Endothelial cell of umbilical vein (primary cell): ENCODE measurements around the gene NCK2. TPM values are rescaled to one million over a fixed set of nuclear protein-coding genes. Genes with fewer than 3 reads are reported as not detected.
"Not testable (repeated sequence)": the region's sequence is repeated elsewhere in the genome, so short reads cannot be mapped to it uniquely, and the experiment has no call there.

Experiments
- BruUV-seq: library from RNA; stranded (reverse); fragments of 400-500 nt; replicated peaks from 2 replicates; lab custom pipeline; 2021; lab: Mats Ljungman, UMichigan
- CTCF ChIA-PET: fragments of 300-600, 350-600 bp; sonication (Branson Sonifier 250); formaldehyde crosslinking; loops from one replicate; lab custom pipeline; 2021; ENCODE audit warnings: antibody characterized with exemption, inconsistent platforms; lab: Charles Lee
- POLR2A ChIA-PET: fragments of 300-600, 350-600 bp; sonication (Branson Sonifier 250); formaldehyde crosslinking; loops from one replicate; lab custom pipeline; 2021; ENCODE audit warnings: antibody characterized with exemption, inconsistent platforms; lab: Charles Lee
- DNase-seq: peaks from one replicate; pipeline ENCODE4 v3.0.0-alpha.2; 2011; ENCODE audit warnings: low read depth, low spot score
- FAIRE-seq: peaks from 2 replicates; lab custom pipeline; 2011; peaks lifted over from hg19 to GRCh38; lab: Jason Lieb, UNC
- H2AFZ ChIP-seq: 2 replicates; pipeline ENCODE4 v1.6.0; 2012; ENCODE audit warnings: low read depth, low read length, control low read depth, inconsistent platforms
- H3K27ac ChIP-seq: 2 replicates; pipeline ENCODE4 v1.5.1; 2011; ENCODE audit warnings: low read depth, mild to moderate bottlenecking, control low read depth, low read length, moderate library complexity; ENCODE audit not compliant: insufficient read depth
- H3K27me3 ChIP-seq, 2 experiments: 2 replicates each; pipeline versions ENCODE4 v1.6.0 to v1.6.1; 2011; ENCODE audit warnings: low read length in 2 of 2, mixed read lengths in 1 of 2; ENCODE audit not compliant: control insufficient read depth in 2 of 2, insufficient read depth in 2 of 2
- H3K36me3 ChIP-seq, 2 experiments: 2 replicates in 1 of 2; 3 replicates in 1 of 2; pipeline ENCODE4 v1.5.1; 2011; ENCODE audit warnings: low read length in 2 of 2, mild to moderate bottlenecking in 1 of 2, moderate library complexity in 1 of 2; ENCODE audit not compliant: control insufficient read depth in 2 of 2, insufficient read depth in 2 of 2; ENCODE audit errors: extremely low read depth in 1 of 2
- H3K4me1 ChIP-seq: 3 replicates; pipeline ENCODE4 v1.5.1; 2011; ENCODE audit warnings: mild to moderate bottlenecking, low read length; ENCODE audit not compliant: control insufficient read depth, insufficient read depth; ENCODE audit errors: extremely low read depth
- H3K4me2 ChIP-seq: 2 replicates; pipeline ENCODE4 v1.6.1; 2011; ENCODE audit warnings: low read length, control low read depth, mixed read lengths; ENCODE audit not compliant: insufficient read depth
- H3K4me3 ChIP-seq, 3 experiments: fragments of 200-600 bp in 1 of 3; sonication (generic), shearing (Covaris generic) in 1 of 3; replicated peaks in 1 of 3; 2 replicates each; pipeline ENCODE4 v1.5.1; 2011 to 2016; ENCODE audit warnings: control low read depth in 3 of 3, low read length in 3 of 3, mild to moderate bottlenecking in 2 of 3, inconsistent platforms in 1 of 3, low read depth in 1 of 3, moderate library complexity in 1 of 3; ENCODE audit not compliant: insufficient read depth in 1 of 3
- H3K79me2 ChIP-seq: 2 replicates; pipeline ENCODE4 v1.6.0; 2012; ENCODE audit warnings: low read length, inconsistent platforms; ENCODE audit not compliant: control insufficient read depth, insufficient read depth
- H3K9ac ChIP-seq: replicated peaks from 2 replicates; pipeline ENCODE3; 2011; ENCODE audit warnings: low read length, control low read depth; ENCODE audit not compliant: insufficient read depth; ENCODE audit errors: extremely low read depth
- H3K9me1 ChIP-seq: replicated peaks from 3 replicates; pipeline ENCODE4 v1.6.0; 2011; ENCODE audit warnings: mild to moderate bottlenecking, low read length; ENCODE audit not compliant: control insufficient read depth, insufficient read depth; ENCODE audit errors: extremely low read depth
- H3K9me3 ChIP-seq: replicated peaks from 2 replicates; pipeline ENCODE4 v1.5.1; 2012; ENCODE audit warnings: low read length, inconsistent platforms; ENCODE audit not compliant: control insufficient read depth, insufficient read depth
- H4K20me1 ChIP-seq: replicated peaks from 2 replicates; pipeline ENCODE3; 2011; ENCODE audit warnings: mild to moderate bottlenecking, low read length; ENCODE audit not compliant: control insufficient read depth, insufficient read depth; ENCODE audit errors: extremely low read depth
- EZH2 ChIP-seq: IDR thresholded peaks from 2 replicates; pipeline ENCODE4 v1.6.1; 2012; ENCODE audit warnings: borderline replicate concordance, low read depth, mild to moderate bottlenecking, moderate library complexity, low read length, inconsistent platforms; ENCODE audit not compliant: severe bottlenecking
- FOS ChIP-seq: IDR thresholded peaks from 2 replicates; pipeline ENCODE4 v1.6.1; 2011; ENCODE audit warnings: mild to moderate bottlenecking, low read length, moderate library complexity, borderline replicate concordance; ENCODE audit not compliant: insufficient read depth
- GATA2 ChIP-seq: IDR thresholded peaks from 2 replicates; pipeline ENCODE4 v1.7.0; 2011; ENCODE audit warnings: low read depth, mild to moderate bottlenecking, moderate library complexity, mixed read lengths, low read length; ENCODE audit not compliant: insufficient read length, insufficient read depth
- JUN ChIP-seq: IDR thresholded peaks from 2 replicates; pipeline ENCODE4 v1.6.1; 2011; ENCODE audit warnings: borderline replicate concordance, low read depth; ENCODE audit not compliant: insufficient read length, insufficient read depth
- MYC ChIP-seq: IDR thresholded peaks from one replicate; pipeline ENCODE4 v1.6.1; 2011; ENCODE audit warnings: mild to moderate bottlenecking, low read depth, low read length
- POLR2A ChIP-seq: IDR thresholded peaks from 2 replicates; pipeline ENCODE4 v1.6.1; 2012; ENCODE audit warnings: low read depth, mild to moderate bottlenecking, control low read depth, low read length
- POLR2AphosphoS5 ChIP-seq: IDR thresholded peaks from 2 replicates; pipeline ENCODE4 v1.6.1; 2012; ENCODE audit warnings: low read depth, mild to moderate bottlenecking, control low read depth, low read length, moderate library complexity; ENCODE audit not compliant: insufficient read depth
- dilution Hi-C: fragments of 300-500 bp; cut with MboI; formaldehyde crosslinking; loops from one replicate; pipeline ENCODE4 v1.15.0; 2019; ENCODE audit warnings: low sequenced_read_pairs; ENCODE audit not compliant: extremely low pct_ligation_motif_present
- intact Hi-C: fragments of 100-400 bp; cut with micrococcal nuclease; formaldehyde crosslinking; loops from one replicate; pipeline ENCODE4 v1.10.0; 2022
- polyA plus RNA-seq, 4 experiments: library from polyadenylated mRNA; depleted of rRNA in 3 of 4; stranded (reverse) in 3 of 4; unstranded in 1 of 4; fragments of >200 nt; gene quantifications; 2 replicates each; pipeline versions ENCODE4 v1.2.1 to v1.2.3, GENCODE V29; 2011 to 2012; ENCODE audit warnings: missing spikeins in 1 of 4
- total RNA-seq: library from RNA; stranded (reverse); gene quantifications from 2 replicates; pipeline ENCODE4 v1.2.3, GENCODE V29; 2021
- TF ChIP-seq, protein P1 (sequence below), 2 donors: IDR thresholded peaks; 1 replicate in 1 of 2; 2 replicates in 1 of 2; pipeline ENCODE4 v1.5.1; 2011; ENCODE audit warnings: low read length in 2 of 2, mild to moderate bottlenecking in 2 of 2, moderate library complexity in 2 of 2, control low read depth in 1 of 2, inconsistent platforms in 1 of 2, low read depth in 1 of 2; ENCODE audit not compliant: insufficient read depth in 1 of 2; ENCODE audit errors: extremely low read depth in 1 of 2
- TF ChIP-seq, protein P2 (sequence below): IDR thresholded peaks from 2 replicates; pipeline ENCODE4 v1.6.1; 2011; ENCODE audit not compliant: insufficient read depth, insufficient read length

NCK2 gene
- total and polyA plus RNA-seq, 2 donors (not counting 3 experiments of a cell fraction or from before 2014, with no cell fraction given), result 23.8 to 39.1 TPM

DNA sequence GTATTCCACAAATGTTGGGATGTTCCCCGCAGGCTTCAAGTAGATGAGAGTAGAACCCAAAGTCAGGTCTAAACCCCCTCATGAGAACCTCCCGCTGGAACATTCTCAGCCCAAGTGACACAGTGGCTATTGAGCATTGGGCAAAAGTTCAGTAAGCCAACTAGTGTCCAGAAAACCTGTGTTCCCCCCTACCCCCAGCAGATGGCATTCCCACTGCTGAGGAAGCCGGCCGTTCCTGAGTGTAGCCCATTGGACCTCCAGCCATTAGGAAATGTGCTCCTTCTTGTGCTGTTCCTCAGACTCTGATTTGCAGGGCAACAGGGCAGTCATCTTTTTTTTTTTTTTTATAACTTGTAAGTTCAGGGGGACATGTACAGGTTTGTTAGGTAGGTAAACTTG, 152.1 kb downstream of the NCK2 start:
- Histone ChIP-seq H3K4me3 (no peak overlapping the region), H3K9ac (no peak overlapping the region), H3K4me1 (no peaks in the 10 kb centered on the region), H3K79me2 (no peaks in the 10 kb centered on the region), H3K27me3 (no peaks in the 10 kb centered on the region), H3K36me3 (peaks cover 0 to 11% of the 10 kb centered on the region in 2 experiments), H3K9me3 (no peaks in the 10 kb centered on the region), H3K9me1 (no peaks in the 10 kb centered on the region), H3K4me2 (no peak overlapping the region), H2AFZ (no peak overlapping the region), H4K20me1 (no peaks in the 10 kb centered on the region), H3K27ac (no peak overlapping the region)
- dilution Hi-C loops (no loop called here), intact Hi-C loops (no loop called here)
- no TSS peak for BruUV-seq
- ChIA-PET POLR2A (no interaction called here), CTCF (no interaction called here)
- FAIRE-seq (no peak), DNase-seq (no peak)
- no peak for TF ChIP-seq MYC
- TF ChIP-seq POLR2A, result no peak
- TF ChIP-seq, protein P1, sequence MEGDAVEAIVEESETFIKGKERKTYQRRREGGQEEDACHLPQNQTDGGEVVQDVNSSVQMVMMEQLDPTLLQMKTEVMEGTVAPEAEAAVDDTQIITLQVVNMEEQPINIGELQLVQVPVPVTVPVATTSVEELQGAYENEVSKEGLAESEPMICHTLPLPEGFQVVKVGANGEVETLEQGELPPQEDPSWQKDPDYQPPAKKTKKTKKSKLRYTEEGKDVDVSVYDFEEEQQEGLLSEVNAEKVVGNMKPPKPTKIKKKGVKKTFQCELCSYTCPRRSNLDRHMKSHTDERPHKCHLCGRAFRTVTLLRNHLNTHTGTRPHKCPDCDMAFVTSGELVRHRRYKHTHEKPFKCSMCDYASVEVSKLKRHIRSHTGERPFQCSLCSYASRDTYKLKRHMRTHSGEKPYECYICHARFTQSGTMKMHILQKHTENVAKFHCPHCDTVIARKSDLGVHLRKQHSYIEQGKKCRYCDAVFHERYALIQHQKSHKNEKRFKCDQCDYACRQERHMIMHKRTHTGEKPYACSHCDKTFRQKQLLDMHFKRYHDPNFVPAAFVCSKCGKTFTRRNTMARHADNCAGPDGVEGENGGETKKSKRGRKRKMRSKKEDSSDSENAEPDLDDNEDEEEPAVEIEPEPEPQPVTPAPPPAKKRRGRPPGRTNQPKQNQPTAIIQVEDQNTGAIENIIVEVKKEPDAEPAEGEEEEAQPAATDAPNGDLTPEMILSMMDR (IDR thresholded peaks at IDR 0.05; ENCODE audit: extremely low read depth in 1 of 2, insufficient read depth in 1 of 2, low read depth in 1 of 2, low read length in 2 of 2), result no peak
- TF ChIP-seq, protein P2, sequence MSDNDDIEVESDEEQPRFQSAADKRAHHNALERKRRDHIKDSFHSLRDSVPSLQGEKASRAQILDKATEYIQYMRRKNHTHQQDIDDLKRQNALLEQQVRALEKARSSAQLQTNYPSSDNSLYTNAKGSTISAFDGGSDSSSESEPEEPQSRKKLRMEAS, result no peak
- TF ChIP-seq FOS, result no peak
- no peak for TF ChIP-seq GATA2
- TF ChIP-seq JUN, result no peak
- TF ChIP-seq EZH2, result no peak
- TF ChIP-seq POLR2AphosphoS5, result no peak

DNA sequence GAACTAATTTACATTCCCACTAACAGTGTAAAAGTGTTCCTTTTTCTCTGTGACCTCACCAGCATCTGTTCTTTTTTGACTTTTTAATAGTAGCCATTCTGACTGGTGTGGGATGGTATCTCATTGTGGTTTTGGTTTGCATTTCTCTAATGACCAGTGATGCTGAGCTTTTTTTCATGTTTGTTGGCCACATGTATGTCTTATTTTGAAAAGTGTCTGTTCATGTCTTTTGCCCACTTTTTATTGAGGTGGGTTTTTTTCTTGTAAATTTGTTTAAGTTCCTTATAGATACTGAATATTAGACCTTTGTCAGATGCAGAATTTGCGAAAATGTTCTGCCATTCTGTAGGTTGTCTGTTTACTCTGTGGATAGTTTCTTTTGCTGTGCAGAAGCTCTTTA, 153.0 kb downstream of the NCK2 start:
- POLR2A ChIA-PET, result not testable (repeated sequence)

More for the DNA sequence above, 153.0 kb downstream of the NCK2 start:
- DNase-seq, H3K4me1 ChIP-seq, intact Hi-C loops, H3K27ac ChIP-seq, H3K9me3 ChIP-seq, H4K20me1 ChIP-seq, H3K27me3 ChIP-seq, CTCF ChIA-PET, H3K4me3 ChIP-seq, FAIRE-seq, H2AFZ ChIP-seq, H3K79me2 ChIP-seq, BruUV-seq, H3K9me1 ChIP-seq, dilution Hi-C loops, H3K9ac ChIP-seq, H3K4me2 ChIP-seq: not testable (repeated sequence)
- peaks cover 0 to 11% of the 10 kb centered on the region in 2 experiments for H3K36me3 ChIP-seq
